HepG2 (cell line): ENCODE measurements around the gene ZCCHC4. TPM values are rescaled to one million over a fixed set of nuclear protein-coding genes. Genes with fewer than 3 reads are reported as not detected.
A peak's percentile ranks its signal among the peaks of the same experiment; 100 is the strongest.

Experiments
- ATF3 ChIP-seq: sonication (generic); formaldehyde crosslinking; IDR thresholded peaks from 2 replicates; pipeline ENCODE4 v1.4.0; 2020; ENCODE audit warnings: missing genetic modification reagents
- BRD4 ChIP-seq: sonication (generic); formaldehyde crosslinking; IDR thresholded peaks from 2 replicates; pipeline ENCODE4 v1.4.0; 2020; ENCODE audit warnings: missing genetic modification reagents
- ETV5 ChIP-seq: IDR thresholded peaks from 2 replicates; pipeline ENCODE4 v1.6.1; 2018; ENCODE audit warnings: missing biosample characterization, missing genetic modification reagents, inconsistent platforms, borderline replicate concordance
- FIP1L1 ChIP-seq: fragments of 200-400 bp; formaldehyde crosslinking; IDR thresholded peaks from 2 replicates; pipeline ENCODE4 v1.6.1; 2018; ENCODE audit warnings: low read depth, mild to moderate bottlenecking, low read length, moderate library complexity, borderline replicate concordance; ENCODE audit not compliant: insufficient read depth
- FLYWCH1 ChIP-seq: sonication (generic); formaldehyde crosslinking; IDR thresholded peaks from 2 replicates; pipeline ENCODE4 v1.8.1; 2023; ENCODE audit warnings: mild to moderate bottlenecking, missing genetic modification reagents
- MAZ ChIP-seq, 2 experiments: sonication (generic) in 1 of 2; formaldehyde crosslinking in 1 of 2; IDR thresholded peaks; 2 replicates each; pipeline versions ENCODE4 v1.5.0 to v1.6.1; 2012 to 2020; ENCODE audit warnings: low read depth in 2 of 2, mild to moderate bottlenecking in 2 of 2, borderline replicate concordance in 1 of 2, improper control_type of control experiment in 1 of 2, low read length in 1 of 2, missing genetic modification reagents in 1 of 2, moderate library complexity in 1 of 2
- MXI1 ChIP-seq: IDR thresholded peaks from 3 replicates; pipeline ENCODE4 v1.6.1; 2012; ENCODE audit warnings: low read depth, low read length, inconsistent platforms, borderline replicate concordance
- POGK ChIP-seq: sonication (generic); formaldehyde crosslinking; conservative IDR thresholded peaks from 2 replicates; pipeline ENCODE4 v1.8.0; 2022; ENCODE audit warnings: mild to moderate bottlenecking, moderate library complexity, missing genetic modification reagents
- RARA ChIP-seq: IDR thresholded peaks from 2 replicates; pipeline ENCODE4 v1.6.1; 2016; ENCODE audit warnings: missing genetic modification reagents, missing compliant biosample characterization
- RBFOX2 ChIP-seq: fragments of 200-400 bp; formaldehyde crosslinking; IDR thresholded peaks from 2 replicates; pipeline ENCODE4 v1.6.1; 2017; ENCODE audit warnings: low read depth, mild to moderate bottlenecking, low read length
- RBM39 ChIP-seq: fragments of 200-400 bp; formaldehyde crosslinking; IDR thresholded peaks from one replicate; pipeline ENCODE4 v1.6.1; 2018; ENCODE audit warnings: antibody characterized with exemption, mild to moderate bottlenecking, low read depth, low read length; ENCODE audit not compliant: poor library complexity, severe bottlenecking
- SALL2 ChIP-seq: sonication (generic); formaldehyde crosslinking; IDR thresholded peaks from 2 replicates; pipeline ENCODE4 v1.8.1; 2023; ENCODE audit warnings: mild to moderate bottlenecking, missing genetic modification reagents, inconsistent platforms
- TFAP4 ChIP-seq: sonication (generic); IDR thresholded peaks from 2 replicates; pipeline ENCODE4 v1.6.1; 2016; ENCODE audit warnings: low read depth, borderline replicate concordance
- TMF1 ChIP-seq: sonication (generic); formaldehyde crosslinking; IDR thresholded peaks from 2 replicates; pipeline ENCODE4 v1.8.1; 2022; ENCODE audit warnings: low read depth, missing genetic modification reagents
- ZBTB38 ChIP-seq: sonication (generic); formaldehyde crosslinking; IDR thresholded peaks from 2 replicates; pipeline ENCODE4 v1.5.1; 2020; ENCODE audit warnings: mild to moderate bottlenecking, missing genetic modification reagents
- ZNF251 ChIP-seq: sonication (generic); formaldehyde crosslinking; IDR thresholded peaks from 2 replicates; pipeline ENCODE4 v1.9.0; 2021; ENCODE audit warnings: mild to moderate bottlenecking, missing genetic modification reagents
- ZNF333 ChIP-seq: sonication (generic); formaldehyde crosslinking; IDR thresholded peaks from 2 replicates; pipeline ENCODE4 v1.4.0; 2020; ENCODE audit warnings: mild to moderate bottlenecking, missing genetic modification reagents, borderline replicate concordance
- ZNF577 ChIP-seq: sonication (generic); formaldehyde crosslinking; IDR thresholded peaks from 2 replicates; pipeline ENCODE4 v1.4.0; 2020; ENCODE audit warnings: mild to moderate bottlenecking, low read depth, missing genetic modification reagents, borderline replicate concordance
- ZNF75D ChIP-seq: sonication (generic); formaldehyde crosslinking; IDR thresholded peaks from 2 replicates; pipeline ENCODE4 v1.8.1; 2023; ENCODE audit warnings: missing genetic modification reagents, mild to moderate bottlenecking, borderline replicate concordance
- ZNF773 ChIP-seq: sonication (generic); formaldehyde crosslinking; IDR thresholded peaks from 2 replicates; pipeline ENCODE4 v1.4.0; 2020; ENCODE audit warnings: missing genetic modification reagents, borderline replicate concordance
- ZNF850 ChIP-seq: sonication (generic); formaldehyde crosslinking; conservative IDR thresholded peaks from 2 replicates; pipeline ENCODE4 v1.9.0; 2021; ENCODE audit warnings: mild to moderate bottlenecking, missing genetic modification reagents
- polyA plus RNA-seq, 8 experiments: library from polyadenylated mRNA; depleted of rRNA in 3 of 8; stranded (reverse) in 7 of 8; unstranded in 1 of 8; fragments of >200 nt; fragmentation: Illumina TruSeq in 4 of 8; extraction: Trizol in 4 of 8; gene quantifications; 2 replicates each; pipeline versions ENCODE4 v1.2.1 to v1.2.3, GENCODE V29; 2011 to 2016; ENCODE audit warnings: low read depth in 4 of 8, missing spikeins in 1 of 8, mixed read lengths in 1 of 8; ENCODE audit not compliant: insufficient read depth in 1 of 8
- total RNA-seq, 5 experiments: library from RNA; depleted of rRNA; stranded (reverse); fragments of >200 nt; fragmentation: Illumina TruSeq; extraction: Trizol; gene quantifications; 2 replicates each; pipeline ENCODE4 v1.2.3, GENCODE V29; 2016; ENCODE audit warnings: low read depth in 1 of 5
- TF ChIP-seq, protein P1 (sequence below): sonication (generic); formaldehyde crosslinking; IDR thresholded peaks from 2 replicates; pipeline ENCODE4 v1.4.0; 2020; ENCODE audit warnings: missing genetic modification reagents
- TF ChIP-seq, protein P2 (sequence below): sonication (generic); formaldehyde crosslinking; IDR thresholded peaks from 2 replicates; pipeline ENCODE4 v1.8.1; 2023; ENCODE audit warnings: missing genetic modification reagents, inconsistent platforms, borderline replicate concordance

Gene ZCCHC4
- total and polyA plus RNA-seq, 2 of the 13 experiments (the other 11 are each of a cell fraction or from before 2014, with no cell fraction given), result 13.2 to 15.0 TPM

DNA sequence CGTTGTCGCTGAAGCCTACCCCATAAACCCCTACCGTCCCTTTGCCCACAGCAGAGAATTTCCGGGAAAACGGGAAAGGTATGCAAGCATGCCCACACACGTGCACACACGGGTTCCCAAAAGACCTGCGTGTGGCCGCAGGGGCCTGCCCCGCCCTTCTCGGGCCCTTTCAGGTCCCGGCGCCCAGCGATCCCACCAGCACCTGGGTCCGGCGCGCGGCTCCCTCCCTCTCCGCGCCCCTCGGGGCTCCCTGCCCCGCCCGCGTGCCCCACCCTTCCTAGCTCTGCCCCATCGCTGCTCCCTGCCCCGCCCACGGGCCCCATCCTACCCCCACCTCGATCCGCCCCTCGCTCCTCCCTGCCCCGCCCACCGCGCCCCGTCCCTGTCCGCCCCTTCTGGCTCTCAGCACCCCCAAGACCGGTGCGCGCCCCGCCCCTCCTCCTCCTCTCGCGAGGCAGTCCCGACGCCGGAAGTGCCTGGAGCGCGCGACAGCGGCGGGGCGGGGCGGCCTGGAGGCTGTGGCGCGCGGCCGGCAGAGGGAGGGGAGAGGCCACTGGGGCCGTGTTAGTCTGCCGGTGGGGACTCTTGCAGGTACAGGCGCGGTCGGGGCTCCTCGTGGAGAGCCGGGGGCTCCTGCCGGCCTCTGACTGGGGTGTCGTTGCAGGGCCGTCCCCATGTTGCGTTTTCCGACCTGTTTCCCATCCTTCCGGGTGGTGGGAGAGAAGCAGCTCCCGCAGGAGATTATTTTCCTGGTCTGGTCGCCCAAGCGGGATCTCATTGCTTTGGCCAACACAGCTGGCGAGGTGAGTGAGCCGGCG, 64.4 kb downstream of the ZCCHC4 start, which contains the start of gene ANAPC4 (continued):
- peak; percentile 90 for TF ChIP-seq RBM39
- TF ChIP-seq TMF1, result no peak
- no peak for TF ChIP-seq ATF3
- peak; percentile 82 for TF ChIP-seq MAZ (IDR thresholded peaks at IDR 0.05; ENCODE audit: borderline replicate concordance, low read depth, low read length)
- TF ChIP-seq MAZ (CRISPR knock-in tag; IDR thresholded peaks at IDR 0.05; ENCODE audit: low read depth), result peak; percentile 48; the same call in 1 of the 2 replicates
- TF ChIP-seq POGK (CRISPR knock-in tag), result 0 out of 2 replicates have a peak, but pooled peaks have one; percentile 70
- TF ChIP-seq ZNF251, result no peak
- TF ChIP-seq, protein P1, sequence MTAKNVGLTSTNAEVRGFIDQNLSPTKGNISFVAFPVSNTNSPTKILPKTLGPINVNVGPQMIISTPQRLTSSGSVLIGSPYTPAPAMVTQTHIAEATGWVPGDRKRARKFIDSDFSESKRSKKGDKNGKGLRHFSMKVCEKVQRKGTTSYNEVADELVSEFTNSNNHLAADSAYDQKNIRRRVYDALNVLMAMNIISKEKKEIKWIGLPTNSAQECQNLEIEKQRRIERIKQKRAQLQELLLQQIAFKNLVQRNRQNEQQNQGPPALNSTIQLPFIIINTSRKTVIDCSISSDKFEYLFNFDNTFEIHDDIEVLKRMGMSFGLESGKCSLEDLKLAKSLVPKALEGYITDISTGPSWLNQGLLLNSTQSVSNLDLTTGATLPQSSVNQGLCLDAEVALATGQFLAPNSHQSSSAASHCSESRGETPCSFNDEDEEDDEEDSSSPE, result peak; percentile 65
- peak; percentile 88 for TF ChIP-seq RBFOX2
- TF ChIP-seq ZNF333 (CRISPR knock-in tag), result no peak
- no peak for TF ChIP-seq FIP1L1
- 0 out of 2 replicates have a peak, but pooled peaks have one; percentile 32 for TF ChIP-seq SALL2 (CRISPR knock-in tag)
- TF ChIP-seq ZNF850, result no peak
- no peak; the same call in 1 of the 2 replicates for TF ChIP-seq TFAP4
- TF ChIP-seq, protein P2, sequence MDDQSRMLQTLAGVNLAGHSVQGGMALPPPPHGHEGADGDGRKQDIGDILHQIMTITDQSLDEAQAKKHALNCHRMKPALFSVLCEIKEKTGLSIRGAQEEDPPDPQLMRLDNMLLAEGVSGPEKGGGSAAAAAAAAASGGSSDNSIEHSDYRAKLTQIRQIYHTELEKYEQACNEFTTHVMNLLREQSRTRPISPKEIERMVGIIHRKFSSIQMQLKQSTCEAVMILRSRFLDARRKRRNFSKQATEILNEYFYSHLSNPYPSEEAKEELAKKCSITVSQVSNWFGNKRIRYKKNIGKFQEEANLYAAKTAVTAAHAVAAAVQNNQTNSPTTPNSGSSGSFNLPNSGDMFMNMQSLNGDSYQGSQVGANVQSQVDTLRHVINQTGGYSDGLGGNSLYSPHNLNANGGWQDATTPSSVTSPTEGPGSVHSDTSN (CRISPR knock-in tag), result no peak
- no peak for TF ChIP-seq ZNF577 (CRISPR knock-in tag)
- TF ChIP-seq FLYWCH1 (CRISPR knock-in tag), result no peak
- TF ChIP-seq ETV5 (CRISPR knock-in tag), result peak; percentile 80
- TF ChIP-seq ZNF75D (CRISPR knock-in tag), result no peak
- TF ChIP-seq RARA, result no peak
- TF ChIP-seq BRD4 (CRISPR knock-in tag), result no peak
- TF ChIP-seq ZBTB38 (CRISPR knock-in tag), result no peak; the same call in 1 of the 2 replicates
- TF ChIP-seq MXI1, result peak; percentile 63; the same call in 1 of the 3 replicates
- no peak for TF ChIP-seq ZNF773 (CRISPR knock-in tag)
